Astrocyte of the cerebellum (primary cell): ENCODE results near the gene ADAMTS19.
"Not testable (repeated sequence)": the region's sequence is repeated elsewhere in the genome, so short reads cannot be mapped to it uniquely, and the experiment has no call there.

ENCODE experiments used
- DNase-seq: peaks from one replicate; pipeline ENCODE4 v3.0.0-alpha.2; 2011; ENCODE audit warnings: low read depth
- H3K4me3 ChIP-seq: 2 replicates; pipeline ENCODE4 v1.5.1; 2011; ENCODE audit warnings: mild to moderate bottlenecking, low read depth, low read length, moderate library complexity
- CTCF ChIP-seq: IDR thresholded peaks from 2 replicates; pipeline ENCODE4 v1.5.1; 2012; ENCODE audit warnings: low read length, low read depth, moderate library complexity, mild to moderate bottlenecking; ENCODE audit errors: missing control alignments
- in situ Hi-C: cut with HindIII; loops from 2 replicates; pipeline ENCODE4 v1.10.0; 2017; ENCODE audit warnings: low sequenced_read_pairs

The ADAMTS19 gene

DNA sequence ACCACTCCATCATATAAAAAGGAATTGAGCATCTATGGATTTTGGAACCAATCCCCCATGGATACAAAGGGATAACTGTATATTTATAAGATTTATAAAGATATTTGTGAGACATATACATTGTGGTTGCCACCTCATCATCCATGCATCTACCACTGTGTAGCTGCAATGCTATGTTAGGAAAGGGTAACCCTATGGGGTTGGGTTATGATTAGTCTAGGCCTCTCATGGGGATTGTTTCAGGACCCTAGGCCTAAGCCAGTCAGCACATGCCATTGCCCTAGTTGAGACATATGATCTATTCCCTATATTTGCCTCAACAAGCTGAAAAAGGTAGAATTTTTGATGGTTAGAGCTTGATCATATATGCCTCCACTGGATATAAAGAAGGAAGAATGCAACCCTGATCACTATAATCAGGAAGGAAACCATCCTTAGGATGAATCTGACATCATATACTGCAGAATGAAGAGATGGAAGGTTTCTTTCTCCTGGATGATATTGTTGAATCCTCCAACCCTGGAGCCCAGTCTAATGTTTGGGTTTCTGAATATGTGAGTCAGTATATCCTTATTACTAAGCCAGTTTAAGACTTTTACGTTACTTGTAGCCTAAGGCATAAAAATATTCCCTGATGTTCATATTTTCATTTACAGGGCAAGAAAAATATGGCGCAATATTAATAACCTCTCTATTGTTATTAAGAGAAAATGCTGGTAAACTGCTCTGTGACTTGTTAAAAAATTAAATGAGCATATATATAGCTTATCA, 94.2 kb downstream of the ADAMTS19 start:
- H3K4me3 ChIP-seq = no peak overlapping the region
- TF ChIP-seq CTCF = no peak
- in situ Hi-C loops = no loop called here
- no peak for DNase-seq

DNA sequence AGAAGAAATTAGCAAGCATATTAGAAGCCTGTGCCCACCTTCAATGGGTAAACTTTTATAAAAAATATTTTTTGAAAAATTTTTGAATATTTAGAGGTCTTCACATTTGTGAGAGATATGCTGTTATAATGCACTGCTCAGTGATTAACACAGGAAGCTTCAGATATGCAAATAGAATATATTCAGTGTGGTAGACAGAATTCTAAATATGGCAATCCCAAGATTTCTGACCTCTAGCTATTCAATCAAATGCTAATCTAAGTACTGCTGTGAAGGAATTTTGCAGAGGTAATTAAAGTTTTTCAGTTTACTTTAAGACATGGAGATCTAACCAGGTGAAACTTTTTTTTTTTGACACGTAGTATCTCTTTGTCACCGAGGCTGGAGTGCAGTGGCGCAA, 103.5 kb downstream of the ADAMTS19 start:
- no peak overlapping the region for H3K4me3 ChIP-seq
- in situ Hi-C loops = no loop called here
- TF ChIP-seq CTCF = no peak
- no peak for DNase-seq

GRCh38 chr5:129569295-129569694, 109.2 kb downstream of the ADAMTS19 start:
- in situ Hi-C loops = loop anchor here (5.0 kb wide), 1 partner anchor 83 kb away; no protein-coding TSS in a partner anchor
- no peak for TF ChIP-seq CTCF
- DNase-seq = peak; percentile 8
- H3K4me3 ChIP-seq = no peak overlapping the region

GRCh38 chr5:129572060-129572459, 112.0 kb downstream of the ADAMTS19 start:
- in situ Hi-C loops = no loop called here
- no peak for TF ChIP-seq CTCF
- DNase-seq = no peak
- H3K4me3 ChIP-seq = no peak overlapping the region

DNA sequence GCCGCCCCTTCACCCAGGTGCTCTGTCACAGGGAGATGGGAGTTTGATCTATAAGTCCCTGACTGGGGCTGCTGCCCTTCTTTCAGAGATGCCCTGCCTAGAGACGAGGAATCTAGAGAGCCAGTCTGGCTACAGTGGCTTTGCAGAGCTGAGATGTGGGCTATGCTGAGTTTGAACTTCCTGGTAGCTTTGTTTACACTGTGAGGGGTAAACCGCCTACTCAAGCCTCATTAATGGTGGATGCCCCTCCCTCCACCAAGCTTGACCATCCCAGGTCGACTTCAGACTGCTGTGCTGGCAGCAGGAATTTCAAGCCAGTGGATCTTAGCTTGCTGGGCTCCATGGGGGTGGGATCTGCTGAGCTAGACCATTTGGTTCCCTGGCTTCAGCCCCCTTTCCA, 124.4 kb downstream of the ADAMTS19 start:
- H3K4me3 ChIP-seq, DNase-seq, in situ Hi-C loops: not testable (repeated sequence)

- DNase-seq = no peak
- TF ChIP-seq CTCF = no peak
- H3K4me3 ChIP-seq = no peak overlapping the region
- in situ Hi-C loops = no loop called here
These were observed 131.5 kb downstream of the ADAMTS19 start for GRCh38 chr5:129591508-129592160.

- TF ChIP-seq CTCF = no peak
- no peak for DNase-seq
- in situ Hi-C loops = no loop called here
- no peak overlapping the region for H3K4me3 ChIP-seq
These were observed 133.4 kb downstream of the ADAMTS19 start for GRCh38 chr5:129593525-129593924.
